HG03378 (cell line): ENCODE results near the gene SARS2.
"Not testable (repeated sequence)": the region's sequence is repeated elsewhere in the genome, so short reads cannot be mapped to it uniquely, and the experiment has no call there.

ENCODE experiments used
- ATAC-seq: cut with Tn5 transposase; IDR thresholded peaks from one replicate; pipeline ENCODE4 v1.9.1; 2021; ENCODE audit warnings: mild to moderate bottlenecking, moderate library complexity; ENCODE audit not compliant: unreplicated experiment

Gene SARS2

GRCh38 chr19:38946229-38947010, 15.9 kb upstream of the SARS2 start:
- no peak for ATAC-seq

- no peak for ATAC-seq
Observed at GRCh38 chr19:38945562-38946228, 15.1 kb upstream of the SARS2 start.

- no peak for ATAC-seq
Observed at GRCh38 chr19:38944981-38945506, 14.5 kb upstream of the SARS2 start.

GRCh38 chr19:38942471-38943181, 12.1 kb upstream of the SARS2 start:
- no peak for ATAC-seq

- no peak for ATAC-seq
Observed at GRCh38 chr19:38941979-38942378, 11.4 kb upstream of the SARS2 start.

GRCh38 chr19:38941466-38941865, 10.9 kb upstream of the SARS2 start:
- not testable (repeated sequence) for ATAC-seq

- no peak for ATAC-seq
Observed at GRCh38 chr19:38939957-38940356, 9.4 kb upstream of the SARS2 start.

GRCh38 chr19:38933544-38933943, 3.0 kb upstream of the SARS2 start:
- ATAC-seq, result no peak

GRCh38 chr19:38932425-38933179, 2.0 kb upstream of the SARS2 start:
- no peak for ATAC-seq

- ATAC-seq, result no peak
Observed at GRCh38 chr19:38931521-38931793, 894 bp upstream of the SARS2 start.

- peak; percentile 88 for ATAC-seq
Observed at GRCh38 chr19:38930776-38931520, 385 bp upstream of the SARS2 start, which contains the start of gene MRPS12. TSS of gene MRPS12 (plus strand) at chr19:38930944. CDS start at chr19:38931295, 351 bp downstream.

GRCh38 chr19:38928391-38929001, 2.1 kb downstream of the SARS2 start:
- no peak for ATAC-seq

GRCh38 chr19:38924388-38924787, 6.2 kb downstream of the SARS2 start:
- no peak for ATAC-seq

- ATAC-seq, result no peak
Observed at GRCh38 chr19:38922482-38922881, 8.1 kb downstream of the SARS2 start.

- no peak for ATAC-seq
Observed at GRCh38 chr19:38921420-38922274, 8.9 kb downstream of the SARS2 start.

GRCh38 chr19:38920602-38921419, 9.8 kb downstream of the SARS2 start:
- ATAC-seq, result no peak

- no peak for ATAC-seq
Observed at GRCh38 chr19:38919837-38920601, 10.5 kb downstream of the SARS2 start.
